ENCODE results near the gene GPANK1.

Gene GPANK1

DNA sequence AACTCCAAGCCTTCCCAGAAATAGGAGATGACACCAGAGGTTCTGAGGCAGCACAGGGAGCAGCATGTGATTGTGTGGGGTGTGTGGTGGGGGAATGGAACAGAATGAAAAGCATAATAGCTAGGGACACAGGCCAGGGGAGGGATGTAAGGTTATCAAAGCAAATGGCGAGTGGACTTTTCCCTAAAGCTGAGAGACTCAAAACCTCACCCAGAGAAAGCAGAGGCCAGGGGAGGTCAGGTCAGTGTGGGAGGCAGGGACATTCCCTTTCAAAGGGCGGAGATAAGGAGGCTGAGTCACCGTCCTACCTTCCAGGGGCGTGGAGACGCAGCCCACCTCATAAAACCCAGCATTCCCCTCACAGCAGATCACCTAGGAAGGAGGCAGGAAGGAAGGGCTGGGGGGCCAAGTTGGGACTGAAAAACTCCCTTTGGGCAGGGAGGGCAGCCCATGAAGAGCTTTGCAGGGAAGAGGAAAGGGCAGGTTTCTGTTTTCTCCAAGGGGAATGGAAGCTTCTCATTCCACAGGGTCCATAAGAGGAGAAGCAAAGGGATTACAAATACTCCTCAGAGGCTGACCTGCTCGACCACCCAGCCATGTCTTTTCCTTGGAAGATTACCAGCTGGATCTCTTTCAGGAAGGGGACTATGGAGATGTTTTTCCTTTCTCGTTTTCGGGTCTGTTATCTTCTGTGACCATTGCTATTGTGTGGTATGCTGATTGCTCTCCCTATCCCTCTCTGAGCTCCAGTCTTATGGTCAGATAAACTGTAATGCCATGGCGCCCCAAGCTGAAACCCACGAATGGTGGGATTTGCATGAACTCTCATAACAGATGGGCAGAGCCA is 25.7 kb upstream of the GPANK1 start:
- no peak for DNase-seq

DNA sequence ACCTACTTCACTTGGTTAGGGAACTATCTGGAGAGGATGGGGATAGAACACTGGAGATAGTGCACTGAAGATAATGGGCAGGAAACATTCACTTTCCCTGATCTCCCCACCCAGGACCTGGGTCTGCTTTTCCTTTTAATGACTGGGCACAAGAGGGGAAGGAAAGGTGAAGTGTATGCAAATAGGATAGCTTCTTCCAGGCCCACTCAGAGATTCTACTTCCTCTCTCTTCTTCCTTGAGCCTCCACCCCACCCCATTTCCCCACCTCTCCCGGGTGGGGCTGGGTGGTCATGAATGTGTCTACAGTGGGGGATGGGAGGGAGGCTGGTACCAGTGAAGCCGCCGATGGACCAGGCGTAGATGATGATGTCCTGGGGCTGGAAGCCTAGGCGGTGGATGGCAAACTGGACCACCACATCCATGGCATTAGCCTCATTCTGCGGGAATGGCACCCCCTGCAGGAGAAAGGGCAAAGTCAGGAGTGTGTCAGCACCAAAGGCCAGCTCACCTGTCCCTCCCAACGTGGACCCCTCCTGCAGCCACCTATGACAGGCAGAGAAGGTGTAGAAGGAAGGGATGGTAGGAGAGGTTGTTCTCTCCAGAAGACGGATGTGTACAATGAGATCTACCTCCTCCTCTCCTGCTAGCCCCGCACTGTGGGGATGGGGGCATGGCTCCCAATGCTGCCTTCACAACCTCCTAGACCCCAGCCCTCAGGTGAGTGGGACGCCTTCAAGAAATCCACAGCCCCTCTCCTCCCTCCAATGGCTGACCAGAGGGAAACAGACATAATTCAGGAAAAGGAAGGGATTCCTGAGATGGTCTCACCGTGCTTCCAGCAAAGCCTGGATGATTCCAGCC is 24.7 kb upstream of the GPANK1 start:
- DNase-seq = no peak

DNA sequence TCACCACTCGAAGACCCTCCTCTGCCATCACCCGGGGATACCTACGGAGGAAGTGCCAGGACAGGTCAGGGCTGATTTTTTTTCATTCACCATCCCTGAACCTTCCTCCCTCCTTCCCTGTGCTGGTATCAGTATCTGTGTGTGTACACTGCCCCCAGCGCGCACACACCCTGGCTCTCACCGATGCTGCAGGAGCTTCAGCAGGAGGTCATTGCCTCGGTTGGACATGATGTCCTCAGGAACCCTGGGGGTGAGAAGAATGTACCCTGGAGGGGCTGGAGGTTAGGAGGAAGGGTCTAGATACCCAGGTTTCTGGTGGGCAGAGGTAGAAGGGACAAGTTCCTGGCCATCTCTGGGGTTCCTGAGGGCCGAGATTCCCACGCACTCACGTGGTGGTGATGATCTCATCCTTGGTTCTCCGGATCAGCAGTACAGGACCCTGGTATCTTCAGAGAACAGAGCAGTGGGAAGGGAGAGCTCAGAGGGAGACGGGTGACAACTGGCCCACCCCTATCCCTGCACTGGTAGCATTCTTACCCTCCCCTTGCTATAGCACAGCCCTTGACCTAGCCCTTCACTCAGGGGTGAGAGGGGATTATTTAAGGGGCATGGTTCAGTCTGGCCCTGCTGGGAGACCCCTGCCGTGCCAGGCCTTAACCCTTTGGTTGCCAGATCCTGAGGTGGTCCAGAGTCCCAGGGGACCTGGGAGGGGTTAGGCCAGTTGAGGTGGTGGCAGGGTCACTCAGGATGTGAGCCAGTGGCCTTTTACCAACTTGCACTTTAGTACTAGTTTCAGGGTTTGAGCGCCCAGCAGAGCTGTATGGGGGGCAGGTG is 23.3 kb upstream of the GPANK1 start:
- DNase-seq = no peak

DNA sequence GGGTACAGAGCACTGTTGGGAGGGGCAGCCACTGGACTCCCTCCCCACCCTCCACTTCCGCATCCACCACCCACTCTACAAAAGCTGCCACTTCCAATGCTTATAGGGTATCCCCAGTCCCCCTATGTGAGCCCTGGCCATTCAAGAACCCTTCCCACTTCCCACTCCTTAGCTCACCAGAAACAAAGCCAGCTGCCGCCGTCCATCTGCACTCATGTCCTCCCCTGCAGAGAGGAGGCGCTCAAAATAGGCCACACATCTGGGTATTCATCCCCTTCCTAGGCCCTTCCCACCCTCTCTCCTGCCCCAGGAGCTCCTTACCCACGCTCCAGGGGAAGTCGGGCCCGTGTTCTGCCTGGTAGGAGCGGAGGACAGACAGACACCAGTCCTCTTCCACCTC is 22.5 kb upstream of the GPANK1 start:
- DNase-seq = no peak

DNA sequence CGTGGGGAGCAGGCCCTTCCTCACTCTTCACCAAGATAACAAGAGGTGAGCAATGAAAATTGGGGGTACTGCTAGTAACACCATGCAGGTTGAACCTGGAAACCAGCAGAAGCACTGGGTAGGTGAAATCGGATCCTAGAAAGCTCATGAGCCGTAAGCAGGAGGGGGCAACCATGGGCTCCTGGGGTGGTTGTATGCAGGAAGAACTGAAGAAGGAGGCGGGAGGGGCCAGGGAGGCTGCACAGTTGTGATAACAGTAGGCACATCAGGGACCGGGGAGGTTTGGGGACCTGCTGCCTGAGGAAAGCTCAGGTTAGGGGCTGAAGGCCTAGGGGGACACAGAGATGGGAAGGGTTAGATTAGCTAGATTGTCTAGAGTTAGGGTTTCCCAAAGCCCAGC is 21.7 kb upstream of the GPANK1 start:
- no peak for DNase-seq

DNA sequence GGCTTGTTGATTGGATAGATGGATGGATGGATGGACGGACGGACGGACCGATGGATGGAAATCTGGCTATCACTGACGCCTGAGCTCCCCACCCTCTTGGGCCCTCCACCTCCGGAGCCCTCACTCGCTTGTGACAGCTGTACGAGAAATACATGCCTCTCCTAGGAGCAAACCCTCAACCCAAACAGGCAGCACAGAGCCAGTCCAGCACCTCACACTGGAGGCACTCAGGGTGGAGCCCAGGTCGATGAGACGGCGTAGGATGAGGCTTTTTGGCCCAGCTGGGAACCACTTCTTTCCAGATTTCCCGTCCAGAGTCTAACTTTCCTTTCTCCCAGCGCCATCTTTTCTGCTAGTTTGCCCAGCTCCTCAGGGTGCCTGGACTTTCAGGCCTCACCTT is 18.8 kb upstream of the GPANK1 start:
- no peak for DNase-seq

DNA sequence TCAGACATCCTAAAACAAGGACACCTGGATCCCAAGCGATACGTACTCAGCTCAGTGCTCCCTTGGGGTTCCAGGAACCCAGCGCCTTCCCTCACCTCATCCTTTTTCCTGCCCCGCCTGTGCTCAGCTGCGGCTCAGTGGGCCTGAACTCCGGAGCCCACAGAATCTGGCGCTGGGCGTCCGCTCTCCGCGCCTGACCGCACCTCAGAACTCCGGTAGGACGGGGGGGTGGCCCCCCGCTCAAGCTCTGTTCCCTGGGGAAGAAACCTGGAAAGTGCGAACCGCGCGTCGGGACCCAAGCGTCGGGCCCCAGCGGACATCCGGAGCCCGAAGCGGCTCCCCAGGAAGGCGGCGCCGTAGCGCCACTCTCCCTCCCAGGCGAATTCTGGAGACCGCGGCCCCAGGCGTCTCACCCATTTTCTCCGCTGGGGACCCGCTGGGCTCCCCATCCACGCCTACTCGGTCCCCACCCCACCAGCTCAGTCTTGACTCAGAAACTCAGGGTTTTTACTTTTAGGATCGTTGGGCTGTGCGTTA is 16.4 kb upstream of the GPANK1 start:
- peak; percentile 43 for DNase-seq

DNA sequence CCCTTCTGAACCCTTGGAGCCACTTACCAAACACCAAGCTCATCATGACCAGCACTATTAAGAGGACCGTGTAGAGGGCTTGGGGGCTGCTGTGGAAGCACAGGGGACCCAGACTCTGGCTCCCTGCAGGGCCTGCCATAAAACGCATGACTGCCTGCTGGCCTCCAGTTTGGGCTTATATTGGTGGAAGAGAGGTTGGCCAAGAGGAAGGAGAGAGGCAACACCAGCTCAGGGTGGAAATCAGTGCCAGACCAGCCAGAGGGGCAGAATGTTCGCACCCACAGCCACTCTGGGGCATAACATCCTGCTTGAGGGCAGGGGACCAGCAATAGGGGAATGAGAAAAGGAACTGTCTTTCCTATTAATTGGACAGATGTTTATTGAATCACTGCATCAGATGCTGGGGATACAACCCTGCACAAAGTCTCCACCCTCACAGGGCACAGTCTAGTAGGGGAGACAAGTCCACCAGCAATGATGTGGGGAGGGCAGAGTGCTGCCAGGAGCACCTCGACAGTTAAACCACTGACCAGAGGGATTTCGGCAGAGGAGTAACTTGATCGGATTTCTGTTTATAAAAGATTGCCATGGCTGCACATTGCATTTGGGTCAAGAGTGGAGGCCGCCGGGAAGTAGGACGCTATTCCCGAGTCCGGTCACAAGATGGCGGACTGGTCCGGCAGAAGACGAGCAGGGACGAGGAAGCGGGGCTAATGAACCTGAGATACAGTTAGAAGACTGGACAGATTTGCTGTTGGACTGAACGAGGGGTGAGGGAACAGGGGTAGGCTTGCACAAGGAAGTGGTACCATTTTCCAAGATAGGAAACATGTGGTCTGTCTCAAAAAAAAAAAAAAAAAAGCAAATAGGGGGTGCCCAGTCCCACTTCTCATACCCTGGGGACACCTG is 15.7 kb upstream of the GPANK1 start, which contains the start of gene LY6G5C:
TSS of gene LY6G5C (minus strand) at position 842 of the 909 bp plus-strand sequence. CDS start at position 148, 694 bp downstream.
- peak; percentile 82 for DNase-seq

DNA sequence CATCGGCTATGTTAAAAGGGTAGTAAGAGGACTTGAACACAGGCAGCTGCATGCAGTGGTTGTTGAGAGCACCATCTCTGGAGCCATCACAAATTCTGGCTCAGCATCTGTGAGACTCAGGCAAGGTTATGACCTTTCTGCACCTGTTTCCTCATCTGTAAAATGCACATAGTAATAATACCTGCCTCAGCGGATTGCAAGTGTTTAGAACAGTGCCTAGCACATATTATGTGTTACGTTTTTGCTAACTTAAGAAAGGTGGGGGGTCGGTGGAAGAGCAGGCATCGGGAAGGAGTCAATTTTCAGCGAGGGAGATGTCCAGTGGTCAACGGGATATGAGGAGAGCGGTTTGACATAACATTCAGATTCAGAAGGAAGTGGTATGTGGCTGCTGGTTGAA is 13.2 kb upstream of the GPANK1 start:
- DNase-seq = no peak

DNA sequence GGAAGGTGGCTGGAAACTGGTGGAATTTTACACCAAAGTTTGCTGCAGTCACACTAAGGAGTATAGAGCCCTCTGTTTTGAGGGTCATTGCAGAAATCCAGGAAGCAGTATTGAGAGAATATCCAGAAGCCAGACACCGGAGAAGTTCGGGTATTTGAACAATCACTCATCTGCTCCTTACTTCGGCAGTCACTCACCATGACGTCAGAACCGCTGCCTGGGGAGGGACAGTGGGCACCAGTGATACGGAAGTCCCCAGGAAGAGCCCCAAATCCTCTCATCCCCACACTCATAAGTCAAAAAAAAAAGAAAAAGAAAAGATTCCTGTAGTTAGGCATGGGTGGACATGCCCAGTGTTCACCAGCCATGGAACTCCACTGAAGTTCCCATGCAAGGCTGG is 12.1 kb upstream of the GPANK1 start:
- no peak for DNase-seq

DNA sequence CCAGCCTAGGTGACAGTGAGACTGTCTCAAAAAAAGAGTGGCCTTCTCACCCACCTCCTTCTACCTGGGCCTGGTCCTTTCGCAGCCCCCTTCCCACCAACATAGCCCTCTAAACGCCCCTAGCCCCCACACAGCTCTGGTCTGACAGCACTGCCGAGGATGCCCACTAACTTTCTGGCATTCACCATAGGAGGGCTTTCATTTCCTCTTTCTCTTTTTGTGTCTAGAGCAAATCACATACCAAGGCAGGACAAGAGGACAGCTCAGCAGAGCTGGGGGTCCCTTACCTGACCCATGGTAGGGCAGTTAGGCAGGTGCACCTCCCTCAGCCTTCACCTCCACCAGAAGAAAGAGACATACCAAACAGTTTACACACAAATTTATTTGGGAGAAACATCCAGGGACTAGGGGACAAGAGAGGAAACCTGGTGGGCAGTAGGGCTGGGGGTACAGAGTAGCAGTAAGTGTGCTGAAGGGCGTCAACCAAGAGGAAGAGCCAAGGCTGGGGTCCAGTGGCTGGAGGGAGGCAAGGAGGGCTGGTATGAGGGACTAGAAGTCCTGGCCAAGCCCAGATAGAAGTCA is 11.6 kb upstream of the GPANK1 start:
- DNase-seq = no peak

DNA sequence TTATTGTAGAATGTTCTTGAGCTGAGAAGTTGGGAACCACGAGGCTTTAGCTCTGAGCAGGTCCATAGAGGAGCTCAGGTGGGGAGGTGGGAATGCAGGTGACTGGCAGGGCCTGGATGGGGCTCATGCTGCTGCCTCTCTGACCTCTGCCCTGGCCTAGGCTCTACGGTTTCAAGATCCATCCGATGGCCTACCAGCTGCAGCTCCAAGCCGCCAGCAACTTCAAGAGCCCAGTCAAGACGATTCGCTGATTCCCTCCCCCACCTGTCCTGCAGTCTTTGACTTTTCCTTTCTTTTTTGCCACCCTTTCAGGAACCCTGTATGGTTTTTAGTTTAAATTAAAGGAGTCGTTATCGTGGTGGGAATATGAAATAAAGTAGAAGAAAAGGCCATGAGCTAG is 4.9 kb upstream of the GPANK1 start, which contains the start of gene LY6G5B:
TSS of gene LY6G5B (plus strand) at position 301 of the 400 bp plus-strand sequence. CDS start 975 bp downstream, outside the sequence.
- DNase-seq = no peak

DNA sequence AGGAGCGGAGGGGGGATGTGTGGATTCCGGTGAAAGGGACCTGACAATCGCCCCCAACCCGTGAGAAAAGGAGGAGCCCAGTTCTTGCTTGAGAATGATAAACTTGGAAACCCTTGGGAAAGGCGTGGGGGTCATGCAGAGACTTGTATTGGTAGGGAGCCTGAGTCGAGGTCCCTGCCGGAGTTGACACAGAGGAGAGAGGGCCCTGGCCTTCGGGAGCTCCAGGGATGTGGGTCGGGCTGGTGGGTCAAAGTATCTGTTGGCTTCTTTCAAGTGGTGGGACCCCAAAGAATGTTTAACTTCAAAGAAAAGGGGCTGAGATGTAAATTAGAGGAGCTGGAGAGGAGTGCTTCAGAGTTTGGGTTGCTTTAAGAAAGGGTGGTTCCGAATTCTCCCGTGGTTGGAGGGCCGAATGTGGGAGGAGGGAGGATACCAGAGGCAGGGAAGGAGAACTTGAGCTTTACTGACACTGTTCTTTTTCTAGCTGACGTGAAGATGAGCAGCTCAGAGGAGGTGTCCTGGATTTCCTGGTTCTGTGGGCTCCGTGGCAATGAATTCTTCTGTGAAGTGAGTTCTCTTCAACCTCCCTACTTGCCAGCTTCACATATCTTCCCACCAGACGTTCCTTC is 1.7 kb upstream of the GPANK1 start:
- DNase-seq = no peak

DNA sequence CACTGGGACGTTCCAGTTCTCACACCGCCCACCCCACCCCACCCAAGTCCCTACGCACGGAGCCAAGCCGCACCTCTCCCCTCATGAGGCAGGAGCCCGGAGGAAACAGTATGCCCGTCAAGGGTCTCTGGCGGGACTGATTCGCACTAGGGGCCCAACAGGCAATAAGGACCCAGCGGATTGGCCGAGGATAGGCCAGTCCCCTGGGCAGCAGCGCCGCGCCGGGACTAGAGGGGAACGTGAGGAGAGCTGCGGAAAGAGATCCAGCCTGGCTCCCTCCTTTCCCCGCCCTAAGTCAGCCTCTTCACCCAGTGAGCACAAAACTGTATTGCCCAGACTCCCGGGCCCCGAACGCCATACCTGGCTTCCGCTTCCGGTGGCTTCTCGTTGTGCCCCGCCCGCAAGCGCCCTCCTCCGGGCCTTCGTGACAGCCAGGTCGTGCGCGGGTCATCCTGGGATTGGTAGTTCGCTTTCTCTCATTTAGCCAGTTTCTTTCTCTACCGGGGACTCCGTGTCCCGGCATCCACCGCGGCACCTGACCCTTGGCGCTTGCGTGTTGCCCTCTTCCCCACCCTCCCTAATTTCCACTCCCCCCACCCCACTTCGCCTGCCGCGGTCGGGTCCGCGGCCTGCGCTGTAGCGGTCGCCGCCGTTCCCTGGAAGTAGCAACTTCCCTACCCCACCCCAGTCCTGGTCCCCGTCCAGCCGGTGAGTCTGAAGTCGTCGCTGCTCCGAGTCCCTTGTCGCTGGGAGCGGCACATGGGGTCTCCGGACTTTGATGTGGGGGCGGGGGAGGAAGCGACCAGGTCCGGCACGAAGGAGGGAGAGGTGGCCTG is 922 bp upstream of the GPANK1 start, which contains the start of gene CSNK2B:
TSS of gene CSNK2B (plus strand) at position 580 of the 836 bp plus-strand sequence. CDS start 752 bp downstream, outside the sequence.
- DNase-seq = peak; percentile 99

DNA sequence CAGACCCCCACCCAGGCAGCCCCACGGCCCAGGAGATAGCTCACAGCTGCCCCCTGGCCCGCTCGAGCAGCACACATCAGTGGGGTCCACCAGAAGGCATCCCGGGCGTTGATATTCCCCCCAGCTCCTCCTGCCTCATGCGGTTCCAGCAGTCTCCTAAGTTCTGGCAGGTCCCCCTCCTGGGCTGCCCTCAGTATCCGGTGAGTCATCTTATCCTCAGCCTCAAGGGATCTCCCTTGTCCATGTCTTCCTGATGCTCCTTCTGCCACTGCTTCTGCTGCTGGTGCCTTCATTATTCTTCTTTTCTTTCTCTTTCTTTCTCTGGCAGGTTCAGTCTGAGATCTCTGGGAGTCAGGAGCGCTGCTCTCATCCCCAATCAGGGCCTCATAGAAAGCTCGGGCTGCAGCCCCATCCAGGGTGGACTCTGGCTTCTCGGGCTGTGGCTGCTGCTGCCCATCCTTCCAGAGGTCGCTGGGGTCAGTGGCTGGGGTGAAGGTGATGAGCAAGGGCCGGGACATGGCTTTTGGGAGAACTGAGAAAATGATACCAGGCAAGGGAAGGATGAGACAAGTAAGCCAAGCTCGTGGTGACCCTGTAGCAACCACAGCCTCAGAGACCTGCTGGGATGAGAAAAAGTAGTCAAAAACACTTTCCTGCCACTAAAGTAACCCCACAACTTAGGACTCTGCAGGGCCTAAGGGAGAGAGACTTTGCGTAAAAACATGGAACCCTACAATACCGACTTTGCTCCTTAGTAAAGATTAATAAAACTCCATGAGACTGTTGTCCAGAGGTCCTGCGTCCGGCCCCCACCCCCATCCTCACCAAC is 622 bp downstream of the GPANK1 start:
- DNase-seq = no peak

DNA sequence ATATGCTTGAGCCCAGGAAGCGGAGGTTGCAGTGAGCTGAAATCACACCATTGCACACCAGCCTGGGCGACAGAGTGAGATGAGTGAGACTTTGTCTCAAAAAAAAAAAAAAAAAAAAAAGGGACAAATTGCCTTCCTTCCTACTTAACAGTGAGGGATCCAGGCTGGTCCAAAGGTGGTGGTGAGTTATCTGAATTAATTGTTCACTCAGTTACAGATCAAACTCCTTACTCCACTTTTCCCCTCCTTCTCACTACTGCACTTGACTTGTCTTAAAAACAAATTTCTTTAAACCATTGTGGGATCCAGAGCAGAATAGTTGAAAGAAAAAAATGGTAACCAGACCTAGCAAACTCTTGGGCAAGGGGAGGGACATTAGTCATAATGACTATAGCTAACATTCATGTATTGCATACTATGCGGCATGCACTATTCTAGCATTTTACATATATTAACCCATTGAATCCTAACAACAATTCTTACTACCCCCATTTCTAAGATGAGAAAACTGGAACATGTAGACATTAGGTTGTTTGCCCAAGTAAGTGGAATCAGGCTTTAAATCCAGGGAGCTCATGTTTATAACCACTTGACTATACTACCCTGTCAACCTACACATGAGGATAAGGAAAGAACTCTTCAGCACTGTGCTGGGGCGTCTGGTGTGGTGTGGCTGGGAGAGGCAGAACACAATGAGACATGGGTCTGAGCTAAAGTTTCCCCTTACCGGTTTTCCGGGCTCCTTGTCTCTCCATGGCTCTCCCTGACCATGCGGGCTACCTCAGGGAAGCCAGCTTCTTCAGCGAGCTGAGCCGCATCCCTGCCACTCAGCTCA is 1.5 kb downstream of the GPANK1 start:
- DNase-seq = no peak

DNA sequence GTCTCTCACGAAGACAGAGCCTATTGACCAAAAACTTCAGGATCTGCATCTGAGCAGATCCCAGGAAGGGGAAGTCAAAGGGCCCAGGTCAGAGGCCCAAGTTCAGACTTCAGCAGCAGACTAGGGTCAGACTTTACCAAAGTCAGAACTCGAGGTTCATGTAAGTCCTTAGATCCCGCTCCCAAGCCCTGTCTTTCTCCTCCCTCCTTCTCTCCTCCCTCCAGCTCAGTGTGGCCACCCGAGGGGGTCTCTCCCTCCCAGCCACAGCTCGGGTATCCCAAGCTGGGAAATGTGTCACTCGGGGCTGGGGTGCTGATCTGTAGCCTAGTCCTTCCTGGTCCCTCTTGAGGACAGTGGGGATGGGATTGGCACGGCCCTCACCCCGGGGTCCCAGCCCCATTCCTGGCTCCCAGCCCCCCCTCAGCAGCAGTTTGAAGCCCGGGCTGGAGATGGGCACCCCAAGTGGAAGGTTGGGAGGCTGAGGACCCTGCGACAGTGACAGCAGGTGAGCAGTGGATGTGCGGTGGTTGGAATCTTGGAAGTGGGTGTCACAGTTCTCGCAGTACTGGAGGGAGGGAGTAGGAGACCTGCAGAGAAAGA is 2.6 kb downstream of the GPANK1 start:
- DNase-seq = no peak

All from NCI-H2171 treated with DMSO at 0.1 percent for 48 hours (cell line).